SW480 (cell line): Measurements from ENCODE around the gene SLC9A8.

ENCODE experiments used
- DNase-seq: peaks from one replicate; pipeline ENCODE4 v3.0.0-alpha.2; 2016; ENCODE audit warnings: low spot score

Gene SLC9A8

GRCh38 chr20:49814057-49814694, 1.5 kb downstream of the SLC9A8 start:
- DNase-seq = peak; percentile 66

- DNase-seq = no peak
Observed at GRCh38 chr20:49818816-49819215, 6.2 kb downstream of the SLC9A8 start.

- no peak for DNase-seq
Observed at GRCh38 chr20:49819702-49820101, 7.1 kb downstream of the SLC9A8 start.

GRCh38 chr20:49821381-49821780, 8.8 kb downstream of the SLC9A8 start:
- DNase-seq = no peak

- peak; percentile 43 for DNase-seq
Observed at GRCh38 chr20:49821870-49822331, 9.3 kb downstream of the SLC9A8 start.

GRCh38 chr20:49823152-49823847, 10.7 kb downstream of the SLC9A8 start:
- DNase-seq = peak; percentile 85

GRCh38 chr20:49824206-49824605, 11.6 kb downstream of the SLC9A8 start:
- no peak for DNase-seq

GRCh38 chr20:49825521-49826033, 12.9 kb downstream of the SLC9A8 start:
- peak; percentile 50 for DNase-seq

- DNase-seq = no peak
Observed at GRCh38 chr20:49831022-49831769, 18.6 kb downstream of the SLC9A8 start.

- DNase-seq = no peak
Observed at GRCh38 chr20:49831770-49832631, 19.4 kb downstream of the SLC9A8 start.

- DNase-seq = no peak
Observed at GRCh38 chr20:49832632-49833327, 20.2 kb downstream of the SLC9A8 start.

GRCh38 chr20:49833483-49833882, 20.9 kb downstream of the SLC9A8 start:
- DNase-seq = no peak

GRCh38 chr20:49835031-49835430, 22.4 kb downstream of the SLC9A8 start:
- DNase-seq = no peak

GRCh38 chr20:49838546-49838945, 25.9 kb downstream of the SLC9A8 start:
- no peak for DNase-seq

- no peak for DNase-seq
Observed at GRCh38 chr20:49843139-49843538, 30.5 kb downstream of the SLC9A8 start.

- no peak for DNase-seq
Observed at GRCh38 chr20:49843770-49844380, 31.2 kb downstream of the SLC9A8 start.

- DNase-seq = no peak
Observed at GRCh38 chr20:49845060-49845459, 32.4 kb downstream of the SLC9A8 start.

GRCh38 chr20:49846206-49846807, 33.7 kb downstream of the SLC9A8 start:
- DNase-seq = peak; percentile 74

- no peak for DNase-seq
Observed at GRCh38 chr20:49850463-49851230, 38.0 kb downstream of the SLC9A8 start.
